SU-DHL-6 (cell line): ENCODE measurements around the gene MUSTN1.

Experiments
- H2AFZ ChIP-seq: fragments of 200-600 bp; sonication (generic); 2 replicates; pipeline ENCODE4 v1.6.1; 2014; ENCODE audit warnings: low read depth, mild to moderate bottlenecking, moderate library complexity, mixed read lengths, antibody characterized with exemption, low read length; ENCODE audit not compliant: severe bottlenecking
- H3F3A ChIP-seq: fragments of 200-600 bp; shearing (Covaris generic); 2 replicates; pipeline ENCODE4 v1.6.0; 2016; ENCODE audit warnings: antibody characterized with exemption, mild to moderate bottlenecking; ENCODE audit not compliant: insufficient read depth
- H3K27ac ChIP-seq: fragments of 200-600 bp; sonication (generic); 2 replicates; pipeline ENCODE4 v1.5.1; 2016; ENCODE audit warnings: low read depth, mild to moderate bottlenecking, low read length, moderate library complexity, mixed read lengths
- H3K27me3 ChIP-seq: fragments of 200-600 bp; sonication (generic), shearing (Covaris generic); 2 replicates; pipeline ENCODE4 v1.6.0; 2014; ENCODE audit warnings: mild to moderate bottlenecking, low read length
- H3K36me3 ChIP-seq: fragments of 200-600 bp; sonication (generic); 2 replicates; pipeline ENCODE4 v1.6.1; 2014; ENCODE audit warnings: mild to moderate bottlenecking, low read length, mixed read lengths
- H3K4me2 ChIP-seq: fragments of 300-600, 200-600 bp; shearing (Covaris generic), sonication (generic); 2 replicates; pipeline ENCODE4 v1.6.0; 2014; ENCODE audit warnings: low read length, low read depth, mild to moderate bottlenecking; ENCODE audit not compliant: poor library complexity, severe bottlenecking
- H3K4me3 ChIP-seq: fragments of 200-600 bp; sonication (generic); 2 replicates; pipeline ENCODE4 v1.5.1; 2014; ENCODE audit warnings: antibody characterized with exemption, low read length, mild to moderate bottlenecking, mixed read lengths; ENCODE audit not compliant: insufficient read depth, poor library complexity, severe bottlenecking
- H3K79me2 ChIP-seq: fragments of 200-600 bp; sonication (generic); 2 replicates; pipeline ENCODE4 v1.6.1; 2014; ENCODE audit warnings: mild to moderate bottlenecking, low read length, moderate library complexity; ENCODE audit not compliant: insufficient read depth
- H3K9ac ChIP-seq: fragments of 200-600 bp; sonication (generic); 2 replicates; pipeline ENCODE4 v1.7.0; 2014; ENCODE audit warnings: mild to moderate bottlenecking, low read length
- H3K9me2 ChIP-seq: fragments of 200-600 bp; sonication (generic); replicated peaks from 2 replicates; pipeline ENCODE4 v1.6.1; 2014; ENCODE audit warnings: low read length; ENCODE audit not compliant: insufficient read depth
- H3K9me3 ChIP-seq: fragments of 200-600 bp; sonication (generic); 2 replicates; pipeline ENCODE4 v1.6.1; 2014; ENCODE audit warnings: low read length, mixed read lengths; ENCODE audit not compliant: insufficient read depth
- H4K20me1 ChIP-seq: fragments of 200-600 bp; sonication (generic); 2 replicates; pipeline ENCODE4 v1.6.1; 2014; ENCODE audit warnings: low read depth, mild to moderate bottlenecking, antibody characterized with exemption, low read length, moderate library complexity, mixed read lengths
- EZH2phosphoT487 ChIP-seq: fragments of 200-600 bp; sonication (generic), shearing (Covaris generic); conservative IDR thresholded peaks from 2 replicates; pipeline ENCODE4 v1.6.1; 2018; ENCODE audit warnings: mild to moderate bottlenecking, antibody characterized with exemption, low read length, moderate library complexity, mixed read lengths
- TF ChIP-seq, protein P1 (sequence below): fragments of 200-600 bp; sonication (generic); IDR thresholded peaks from one replicate; pipeline ENCODE4 v1.5.1; 2017; ENCODE audit warnings: antibody characterized with exemption, mild to moderate bottlenecking, low read length, moderate library complexity; ENCODE audit not compliant: insufficient read depth, poor library complexity, severe bottlenecking

The MUSTN1 gene

DNA sequence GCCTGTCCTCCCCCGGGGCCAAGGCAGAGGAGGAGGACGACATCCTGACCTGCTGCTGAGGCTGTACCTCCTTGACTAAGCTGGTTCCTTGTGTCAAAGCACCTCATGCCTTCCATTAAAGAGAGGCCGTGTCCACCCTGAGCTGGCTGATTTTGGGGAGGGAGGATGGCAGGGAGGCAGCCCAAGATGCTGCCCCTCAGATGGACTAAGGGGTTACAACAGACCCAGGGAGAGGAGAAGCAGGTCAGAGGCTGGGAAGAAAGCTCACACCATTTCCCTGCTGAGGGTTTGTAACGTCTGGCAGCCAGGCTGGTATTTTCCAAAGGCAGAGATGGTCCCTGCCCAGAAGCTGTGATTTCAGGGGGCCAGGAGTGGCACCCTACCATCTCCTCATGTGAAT is 42.9 kb downstream of the MUSTN1 start:
- Histone ChIP-seq H2AFZ (no peak overlapping the region), H3K27me3 (no peaks in the 10 kb centered on the region), H4K20me1 (no peaks in the 10 kb centered on the region), H3K9me2 (no peaks in the 10 kb centered on the region), H3K36me3 (no peaks in the 10 kb centered on the region), H3K9me3 (no peaks in the 10 kb centered on the region), H3K9ac (no peak overlapping the region), H3K4me3 (no peak overlapping the region), H3K27ac (no peak overlapping the region), H3K79me2 (no peaks in the 10 kb centered on the region), H3F3A (no peaks in the 10 kb centered on the region), H3K4me2 (no peak overlapping the region)
- TF ChIP-seq EZH2phosphoT487 = no peak
- TF ChIP-seq, protein P1, sequence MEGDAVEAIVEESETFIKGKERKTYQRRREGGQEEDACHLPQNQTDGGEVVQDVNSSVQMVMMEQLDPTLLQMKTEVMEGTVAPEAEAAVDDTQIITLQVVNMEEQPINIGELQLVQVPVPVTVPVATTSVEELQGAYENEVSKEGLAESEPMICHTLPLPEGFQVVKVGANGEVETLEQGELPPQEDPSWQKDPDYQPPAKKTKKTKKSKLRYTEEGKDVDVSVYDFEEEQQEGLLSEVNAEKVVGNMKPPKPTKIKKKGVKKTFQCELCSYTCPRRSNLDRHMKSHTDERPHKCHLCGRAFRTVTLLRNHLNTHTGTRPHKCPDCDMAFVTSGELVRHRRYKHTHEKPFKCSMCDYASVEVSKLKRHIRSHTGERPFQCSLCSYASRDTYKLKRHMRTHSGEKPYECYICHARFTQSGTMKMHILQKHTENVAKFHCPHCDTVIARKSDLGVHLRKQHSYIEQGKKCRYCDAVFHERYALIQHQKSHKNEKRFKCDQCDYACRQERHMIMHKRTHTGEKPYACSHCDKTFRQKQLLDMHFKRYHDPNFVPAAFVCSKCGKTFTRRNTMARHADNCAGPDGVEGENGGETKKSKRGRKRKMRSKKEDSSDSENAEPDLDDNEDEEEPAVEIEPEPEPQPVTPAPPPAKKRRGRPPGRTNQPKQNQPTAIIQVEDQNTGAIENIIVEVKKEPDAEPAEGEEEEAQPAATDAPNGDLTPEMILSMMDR = no peak

DNA sequence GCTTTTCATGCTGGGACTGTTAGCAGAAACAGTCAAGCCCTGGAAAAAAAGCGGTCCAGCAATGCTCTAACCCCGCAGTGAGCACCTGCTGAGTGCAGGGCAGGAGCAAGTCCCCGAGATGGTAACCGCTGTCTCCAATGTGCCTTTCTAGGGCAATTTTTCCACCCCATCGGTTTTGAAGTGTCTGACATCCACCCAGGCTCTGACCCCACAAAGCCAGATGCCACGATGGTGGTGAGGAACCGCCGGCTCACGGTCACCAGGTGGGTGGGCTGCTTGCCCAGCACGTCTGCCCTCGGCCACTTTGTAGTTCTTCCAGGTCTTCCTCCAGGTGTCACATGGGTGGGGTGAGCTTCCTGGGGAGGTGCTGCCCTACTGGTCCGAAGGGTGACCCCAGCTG is 43.5 kb downstream of the MUSTN1 start:
- Histone ChIP-seq H4K20me1 (no peaks in the 10 kb centered on the region), H3K79me2 (no peaks in the 10 kb centered on the region), H3K27me3 (no peaks in the 10 kb centered on the region), H3K9me2 (no peaks in the 10 kb centered on the region), H3K4me2 (no peak overlapping the region), H3K27ac (no peak overlapping the region), H3F3A (no peaks in the 10 kb centered on the region), H3K9ac (no peak overlapping the region), H2AFZ (no peak overlapping the region), H3K9me3 (no peaks in the 10 kb centered on the region), H3K4me3 (no peak overlapping the region), H3K36me3 (no peaks in the 10 kb centered on the region)
- TF ChIP-seq, protein P1 = no peak
- no peak for TF ChIP-seq EZH2phosphoT487

DNA sequence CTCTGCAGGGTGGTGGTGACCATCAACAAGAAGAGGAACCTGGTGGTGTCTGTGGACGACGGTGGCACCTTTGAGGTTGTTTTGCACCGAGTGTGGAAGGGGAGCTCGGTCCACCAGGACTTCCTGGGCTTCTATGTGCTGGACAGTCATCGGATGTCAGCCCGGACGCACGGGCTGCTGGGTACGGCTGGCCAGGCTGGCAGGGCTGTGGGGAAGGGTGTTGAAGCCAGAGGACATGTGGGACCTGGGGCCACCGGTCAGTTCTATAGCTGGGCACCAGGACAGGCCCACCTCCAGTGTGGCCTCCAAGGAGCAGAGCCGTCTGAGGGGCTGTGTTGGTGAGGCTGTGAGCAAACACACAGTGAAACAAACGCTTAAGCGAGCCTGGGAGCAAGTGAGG is 44.1 kb downstream of the MUSTN1 start:
- no peak overlapping the region for H2AFZ ChIP-seq

More for the DNA sequence above, 44.1 kb downstream of the MUSTN1 start:
- Histone ChIP-seq H3K27me3 (no peaks in the 10 kb centered on the region), H3K9ac (no peak overlapping the region), H3K9me3 (no peaks in the 10 kb centered on the region), H3K79me2 (no peaks in the 10 kb centered on the region), H3F3A (no peaks in the 10 kb centered on the region), H3K27ac (no peak overlapping the region), H3K9me2 (no peaks in the 10 kb centered on the region), H3K36me3 (no peaks in the 10 kb centered on the region), H3K4me3 (no peak overlapping the region), H3K4me2 (no peak overlapping the region), H4K20me1 (no peaks in the 10 kb centered on the region)
- no peak for TF ChIP-seq EZH2phosphoT487
- TF ChIP-seq, protein P1 = no peak
